Transverse colon (tissue), 4 donors: Measurements from ENCODE around the gene ITPR2. TPM values are rescaled to one million over a fixed set of nuclear protein-coding genes. Genes with fewer than 3 reads are reported as not detected.

Experiments
- DNase-seq: peaks from one replicate; pipeline ENCODE4 v3.0.0-alpha.2; 2019
- H3K27ac ChIP-seq, 4 donors: fragments of 200-600 bp; sonication (generic); 2 replicates each; pipeline ENCODE4 v1.5.1; 2016 to 2018; ENCODE audit warnings: inconsistent platforms in 4 of 4
- H3K27me3 ChIP-seq: fragments of 200-600 bp; sonication (generic); 2 replicates; pipeline ENCODE4 v1.5.1; 2017; ENCODE audit warnings: inconsistent platforms
- H3K36me3 ChIP-seq, 4 donors: fragments of 200-600 bp; sonication (generic); 2 replicates each; pipeline ENCODE4 v1.5.1; 2017 to 2019; ENCODE audit warnings: inconsistent platforms in 4 of 4
- H3K4me1 ChIP-seq, 4 donors: fragments of 200-600 bp; sonication (generic); 2 replicates each; pipeline ENCODE4 v1.5.1; 2017 to 2020; ENCODE audit warnings: inconsistent platforms in 4 of 4
- H3K4me3 ChIP-seq, 4 donors: fragments of 200-600 bp; sonication (generic); 1 replicate in 1 of 4; 2 replicates in 3 of 4; pipeline versions ENCODE4 v1.5.1 to v1.6.1; 2017 to 2019; ENCODE audit warnings: inconsistent platforms in 4 of 4
- H3K9me3 ChIP-seq, 2 donors: fragments of 200-600 bp; sonication (generic); 2 replicates each; pipeline ENCODE4 v1.5.1; 2017 to 2019; ENCODE audit warnings: inconsistent platforms in 2 of 2
- CTCF ChIP-seq, 5 experiments: fragments of 200-600 bp in 3 of 5; fragments of 450-650 bp in 2 of 5; sonication (generic) in 3 of 5; IDR thresholded peaks; 1 replicate in 2 of 5; 2 replicates in 3 of 5; pipeline ENCODE4 v1.5.1; 2016 to 2017; ENCODE audit warnings: antibody characterized with exemption in 5 of 5, inconsistent platforms in 3 of 5, mild to moderate bottlenecking in 2 of 5, moderate library complexity in 1 of 5
- EP300 ChIP-seq: sonication (generic); formaldehyde crosslinking; IDR thresholded peaks from one replicate; pipeline ENCODE4 v1.6.1; 2017; ENCODE audit warnings: antibody characterized with exemption, low read depth
- POLR2A ChIP-seq: fragments of 450-650 bp; IDR thresholded peaks from one replicate; pipeline ENCODE4 v1.6.1; 2016; ENCODE audit warnings: antibody characterized with exemption, mild to moderate bottlenecking, moderate library complexity
- POLR2AphosphoS5 ChIP-seq, 3 donors: sonication (generic); formaldehyde crosslinking; IDR thresholded peaks; one replicate each; pipeline ENCODE4 v1.6.1; 2016; ENCODE audit warnings: antibody characterized with exemption in 3 of 3
- WGBS, 2 donors: methylation state at CpG; one replicate each; pipeline ENCODE4 v1.1.5; 2018; ENCODE audit warnings: low coverage in 1 of 2; 5-methylcytosine and 5-hydroxymethylcytosine counted together
- in situ Hi-C, 4 donors: fragments of 200-750 bp; cut with MboI; loops; one replicate each; pipeline versions ENCODE4 v1.15.0 to v1.15.1; 2017; ENCODE audit warnings: low sequenced_read_pairs in 3 of 4, low pct_ligation_motif_present in 1 of 4, low pct_unique_long_range_greater_than_20kb in 1 of 4
- intact Hi-C: fragments of 100-400 bp; cut with DNase I; formaldehyde crosslinking; loops from one replicate; pipeline ENCODE4 v1.15.1; 2023; ENCODE audit warnings: low total_unique reads
- total RNA-seq, 4 donors: library from RNA; depleted of rRNA; stranded (reverse); fragments of >200 nt; gene quantifications; one replicate each; pipeline ENCODE4 v1.1.0, GENCODE V29; 2016

Gene ITPR2
- total RNA-seq, 4 donors from 2014 or later = 29.8 to 60.5 (median 41.2) TPM

GRCh38 chr12:26489908-26490307 is 343.1 kb downstream of the ITPR2 start:
- Histone ChIP-seq H3K4me3 (no peak overlapping the region), H3K27ac (no peak overlapping the region), H3K27me3 (no peaks in the 10 kb centered on the region), H3K9me3 (no peaks in the 10 kb centered on the region), H3K4me1 (no peaks in the 10 kb centered on the region), H3K36me3 (peaks cover 0 to 18% (median 0%) of the 10 kb centered on the region in 4 donors)
- 94 to 100% methylated on average over 2 of the region's 2 CpGs for WGBS, 2 donors
- no peak for DNase-seq
- intact Hi-C loops = no loop called here
- TF ChIP-seq CTCF (IDR thresholded peaks at IDR 0.05) = no peak
- no peak for TF ChIP-seq EP300
- TF ChIP-seq POLR2A = no peak
- TF ChIP-seq POLR2AphosphoS5 (IDR thresholded peaks at IDR 0.05) = no peak
- in situ Hi-C loops = no loop called here

DNA sequence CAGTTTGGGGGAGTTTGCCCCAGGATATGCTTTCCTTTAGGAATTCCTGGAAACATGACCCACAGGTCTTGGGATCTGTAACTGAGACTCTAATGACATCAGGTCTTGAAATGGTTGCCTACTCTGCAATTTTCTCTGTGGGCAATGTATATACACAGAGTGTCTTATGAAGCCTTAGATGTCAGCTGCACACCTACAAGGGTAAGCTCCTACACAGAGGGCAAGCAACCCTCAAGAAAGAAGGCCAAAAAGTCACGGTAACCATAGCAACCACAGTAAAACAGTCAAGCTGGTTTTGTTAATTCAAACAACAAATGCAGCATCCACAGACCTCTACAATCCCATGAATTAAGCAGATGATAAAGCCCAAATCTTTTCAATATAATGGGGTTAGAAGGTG is 344.6 kb downstream of the ITPR2 start:
- Histone ChIP-seq H3K36me3 (peaks cover 0 to 12% (median 0%) of the 10 kb centered on the region in 4 donors), H3K9me3 (no peaks in the 10 kb centered on the region), H3K27ac (no peak overlapping the region), H3K4me1 (no peaks in the 10 kb centered on the region), H3K4me3 (no peak overlapping the region), H3K27me3 (no peaks in the 10 kb centered on the region)
- TF ChIP-seq POLR2AphosphoS5 (IDR thresholded peaks at IDR 0.05) = no peak
- no peak for TF ChIP-seq CTCF (IDR thresholded peaks at IDR 0.05)
- TF ChIP-seq POLR2A = no peak
- no peak for TF ChIP-seq EP300
- no peak for DNase-seq
- intact Hi-C loops = no loop called here
- in situ Hi-C loops = no loop called here
- 86 to 100% methylated on average over 1 of the region's 1 CpG for WGBS, 2 donors

- peaks cover 0 to 4% (median 2%) of the 10 kb centered on the region in 4 donors for H3K36me3 ChIP-seq
- intact Hi-C loops (no loop called here), in situ Hi-C loops (no loop called here)
- H3K4me1 ChIP-seq = peaks cover 0 to 4% (median 0%) of the 10 kb centered on the region in 4 donors
- no peak overlapping the region for H3K27ac ChIP-seq
- H3K27me3 ChIP-seq = no peaks in the 10 kb centered on the region
- no peak overlapping the region for H3K4me3 ChIP-seq
- 65% methylated on average over 1 of the region's 1 CpG; no CpG with 5 or more reads in 1 of the 2 donors for WGBS, 2 donors
- H3K9me3 ChIP-seq = no peaks in the 10 kb centered on the region
- DNase-seq = no peak
- TF ChIP-seq POLR2AphosphoS5 (IDR thresholded peaks at IDR 0.05) (no peak), CTCF (IDR thresholded peaks at IDR 0.05) (no peak), POLR2A (no peak), EP300 (no peak)
Measured at GRCh38 chr12:26473291-26473690, 359.7 kb downstream of the ITPR2 start.

DNA sequence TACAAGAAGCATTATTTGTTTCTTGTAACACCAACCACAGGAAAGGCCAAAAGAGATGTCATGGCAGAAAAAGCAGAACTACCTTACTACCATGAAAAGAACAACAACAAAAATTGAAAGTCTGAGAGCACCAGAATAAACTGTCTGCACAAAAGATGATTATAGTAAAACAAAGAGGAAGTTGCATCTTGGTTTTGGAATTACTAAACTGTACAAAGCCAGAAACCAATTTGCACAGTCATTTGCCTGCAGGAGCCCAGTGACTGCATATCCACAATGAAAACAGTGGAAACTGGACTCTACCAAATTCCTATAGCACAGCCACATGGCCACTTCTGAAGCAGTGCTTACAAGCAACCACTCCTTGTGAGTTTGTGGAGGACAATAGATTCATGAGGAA is 361.4 kb downstream of the ITPR2 start:
- Histone ChIP-seq H3K36me3 (peaks cover 0 to 4% (median 2%) of the 10 kb centered on the region in 4 donors), H3K4me3 (no peak overlapping the region), H3K27me3 (no peaks in the 10 kb centered on the region), H3K27ac (no peak overlapping the region), H3K4me1 (peaks cover 0 to 4% (median 0%) of the 10 kb centered on the region in 4 donors), H3K9me3 (no peaks in the 10 kb centered on the region)
- TF ChIP-seq POLR2AphosphoS5 (IDR thresholded peaks at IDR 0.05) (no peak), POLR2A (no peak)
- DNase-seq = no peak
- in situ Hi-C loops = no loop called here
- intact Hi-C loops = no loop called here
